ENCODE data around the gene SYT2. TPM values are rescaled to one million over a fixed set of nuclear protein-coding genes. Genes with fewer than 3 reads are reported as not detected.

SYT2 gene
- total and polyA plus RNA-seq, 9 of the 15 experiments (the other 6 are each of a cell fraction or from before 2014, with no cell fraction given) = not detected

DNA sequence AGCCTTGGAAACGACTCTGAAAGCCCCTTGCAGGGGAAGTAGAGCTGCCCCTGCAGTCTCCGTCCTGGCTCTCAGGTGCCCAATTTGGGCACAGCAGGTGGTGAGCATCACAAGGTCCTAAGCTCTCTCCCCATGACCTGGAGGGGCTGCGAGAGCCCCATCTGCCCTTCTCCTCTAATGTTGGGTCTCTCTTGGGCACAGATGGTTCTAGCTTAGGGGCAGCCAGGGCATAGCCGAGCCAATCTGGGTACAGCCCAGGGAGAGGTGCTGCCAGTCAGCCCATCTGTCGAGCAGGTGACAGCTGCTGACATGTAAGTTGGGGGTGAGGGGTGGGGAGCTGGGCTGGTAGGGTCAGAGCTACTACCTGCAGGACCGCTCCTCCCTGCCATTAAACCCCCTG lies 50.7 kb downstream of the SYT2 start:
- no peak overlapping the region for H3K9ac ChIP-seq (ENCODE audit: insufficient read depth in 1 of 2, low read depth in 2 of 2, low read length in 2 of 2)
- H3K27ac ChIP-seq (ENCODE audit: extremely low read depth, low read depth, low read length) = no peak overlapping the region
- DNase-seq (ENCODE audit: extremely low read depth in 1 of 4, low spot score in 3 of 4) = no peak
- FAIRE-seq = no peak
- no peaks in the 10 kb centered on the region for H3K9me1 ChIP-seq (ENCODE audit: control insufficient read depth, insufficient read depth, low read length)
- POLR2A ChIA-PET = interaction anchor here (0.6 to 1.2 kb wide), 5 partner anchors 23 to 396 kb away, joined by 3 read pairs; no protein-coding TSS in a partner anchor
- no peaks in the 10 kb centered on the region for H3K4me1 ChIP-seq (replicated peaks in 1 of 2; ENCODE audit: control insufficient read depth in 2 of 2, insufficient read depth in 2 of 2, low read length in 2 of 2)
- in situ Hi-C loops (cut with MboI) (no loop called here), intact Hi-C loops (cut with micrococcal nuclease) (loop anchor here (5.0 kb wide), 1 partner anchor 33 kb away; no protein-coding TSS in a partner anchor)
- no TSS peak for BruUV-seq (replicated peaks)
- no peaks in the 10 kb centered on the region for H3K9me3 ChIP-seq (replicated peaks; ENCODE audit: control insufficient read depth, insufficient read depth, low read depth, low read length)
- TF ChIP-seq, protein P1, sequence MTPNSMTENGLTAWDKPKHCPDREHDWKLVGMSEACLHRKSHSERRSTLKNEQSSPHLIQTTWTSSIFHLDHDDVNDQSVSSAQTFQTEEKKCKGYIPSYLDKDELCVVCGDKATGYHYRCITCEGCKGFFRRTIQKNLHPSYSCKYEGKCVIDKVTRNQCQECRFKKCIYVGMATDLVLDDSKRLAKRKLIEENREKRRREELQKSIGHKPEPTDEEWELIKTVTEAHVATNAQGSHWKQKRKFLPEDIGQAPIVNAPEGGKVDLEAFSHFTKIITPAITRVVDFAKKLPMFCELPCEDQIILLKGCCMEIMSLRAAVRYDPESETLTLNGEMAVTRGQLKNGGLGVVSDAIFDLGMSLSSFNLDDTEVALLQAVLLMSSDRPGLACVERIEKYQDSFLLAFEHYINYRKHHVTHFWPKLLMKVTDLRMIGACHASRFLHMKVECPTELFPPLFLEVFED (CRISPR knock-in tag; conservative IDR thresholded peaks at IDR 0.05) = no peak
- TF ChIP-seq MTF1 (CRISPR knock-in tag; IDR thresholded peaks at IDR 0.05; ENCODE audit: borderline replicate concordance) (no peak), EHMT2 (IDR thresholded peaks at IDR 0.05) (no peak), POLR3A (IDR thresholded peaks at IDR 0.05; ENCODE audit: borderline replicate concordance, extremely low read depth, insufficient read depth, insufficient read length) (no peak), ZNF707 (CRISPR knock-in tag; conservative IDR thresholded peaks at IDR 0.05) (no peak), KLF16 (IDR thresholded peaks at IDR 0.05) (no peak), DPF2 (IDR thresholded peaks at IDR 0.05) (no peak), MCM7 (IDR thresholded peaks at IDR 0.05) (no peak), ZC3H4 (CRISPR knock-in tag; IDR thresholded peaks at IDR 0.05; ENCODE audit: borderline replicate concordance) (no peak), CREB1 (IDR thresholded peaks at IDR 0.05) (no peak), CREB1 (CRISPR knock-in tag; IDR thresholded peaks at IDR 0.05) (no peak), ZFP1 (CRISPR knock-in tag; IDR thresholded peaks at IDR 0.05) (no peak), ZNF57 (CRISPR knock-in tag; IDR thresholded peaks at IDR 0.05) (no peak), MTA3 (IDR thresholded peaks at IDR 0.05; ENCODE audit: borderline replicate concordance) (no peak)
- H3K36me3 ChIP-seq (ENCODE audit: control insufficient read depth, insufficient read depth, low read length) = no peaks in the 10 kb centered on the region
- H3K27me3 ChIP-seq (ENCODE audit: control insufficient read depth in 2 of 2, insufficient read depth in 2 of 2, low read length in 2 of 2) = peaks cover 40 to 87% of the 10 kb centered on the region in 2 experiments
- H3K79me2 ChIP-seq (ENCODE audit: control insufficient read depth, insufficient read depth, low read length) = no peaks in the 10 kb centered on the region
- 0% methylated on average over 6 of the region's 6 CpGs for WGBS (ENCODE audit: insufficient coverage, low coverage, missing lambda C conversion rate)
- peaks cover 28% of the 10 kb centered on the region for H4K20me1 ChIP-seq (replicated peaks; ENCODE audit: control insufficient read depth, insufficient read depth, low read length)
- no peak for ATAC-seq
- no peak overlapping the region for H2AFZ ChIP-seq (ENCODE audit: low read depth, low read length)
- no peak overlapping the region for H3K4me2 ChIP-seq (ENCODE audit: insufficient read depth, low read length)
- H3K4me3 ChIP-seq = no peak overlapping the region
- CTCF ChIA-PET (ENCODE audit: low intra/inter-chr PET ratio) = no interaction called here
